Mammary microvascular endothelial cell (primary cell): Measurements from ENCODE around the gene SLC51A. TPM values are rescaled to one million over a fixed set of nuclear protein-coding genes. Genes with fewer than 3 reads are reported as not detected.

ENCODE experiments used
- total RNA-seq: library from RNA; depleted of rRNA; stranded (reverse); fragments of >200 nt; gene quantifications from 2 replicates; pipeline ENCODE4 v1.2.3, GENCODE V29; 2015

SLC51A gene
- total RNA-seq: not detected in 2 replicates

DNA sequence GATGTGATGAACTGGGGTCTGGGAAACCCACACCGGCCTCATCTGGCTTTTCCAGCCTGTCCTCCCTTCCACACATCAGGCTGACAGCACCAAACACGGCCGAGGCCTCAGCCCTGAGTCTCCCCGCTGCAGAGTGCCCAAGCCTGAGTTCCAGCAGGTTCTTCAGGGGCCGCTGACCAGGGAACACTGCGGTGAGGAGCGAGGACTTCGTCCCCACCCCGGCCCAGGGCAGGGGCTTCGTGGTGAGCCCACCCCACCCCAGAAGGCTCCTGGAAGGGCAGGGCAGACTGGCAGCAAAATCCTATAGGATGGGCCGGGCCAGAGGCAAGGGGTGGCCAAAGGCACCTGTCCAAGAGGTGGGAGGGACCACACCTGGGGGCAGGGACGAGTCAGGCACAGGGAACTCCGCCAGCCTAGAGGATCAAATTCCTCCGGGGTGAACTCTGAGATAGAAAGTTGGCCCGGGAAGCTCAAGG is at the start of gene SLC51A:
TSS of gene SLC51A (plus strand) at position 446 of the 476 bp plus-strand sequence. CDS start 179 bp downstream, outside the sequence.

DNA sequence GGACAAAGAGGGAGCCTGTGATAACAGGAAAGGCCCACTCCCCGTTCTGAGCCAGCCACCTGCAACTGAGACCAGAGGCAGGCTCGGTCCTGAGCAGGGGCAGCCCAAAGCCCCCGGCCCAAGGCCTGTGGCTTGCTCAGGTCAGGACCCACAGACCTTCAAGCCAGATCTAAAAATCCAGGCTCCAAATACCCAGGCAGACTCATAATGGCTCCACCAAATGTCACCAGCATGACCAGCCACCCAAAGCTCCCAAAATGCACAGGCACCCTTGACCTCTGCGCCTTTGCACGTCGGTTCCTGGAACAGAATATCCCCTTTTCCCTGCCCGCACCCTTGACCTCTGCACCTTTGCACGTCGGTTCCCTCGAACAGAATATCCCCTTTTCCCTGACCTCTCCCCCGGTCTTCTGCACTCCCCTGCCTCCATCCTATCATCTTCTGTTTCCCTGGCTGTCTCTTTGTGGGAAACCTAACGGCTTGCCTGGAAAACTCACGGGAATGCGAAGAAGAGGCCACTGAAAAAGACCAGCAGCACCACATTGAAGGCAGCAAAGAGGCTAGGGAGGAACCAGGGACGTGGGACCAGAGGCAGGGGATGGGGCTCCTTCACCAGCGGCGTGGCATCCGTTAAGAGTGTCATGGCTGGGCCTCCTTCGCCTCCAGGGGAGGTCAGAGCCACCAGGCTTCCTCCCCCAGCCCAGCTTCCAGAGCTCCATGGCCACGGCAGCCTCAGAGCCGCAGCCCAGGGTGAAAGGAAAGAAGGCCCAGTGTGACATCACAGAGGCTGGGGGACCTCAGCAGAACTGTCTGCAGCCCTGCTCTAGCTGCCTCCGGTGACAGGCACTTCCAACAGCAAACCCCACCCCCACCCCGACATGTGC is 5.4 kb upstream of the SLC51A start, which contains the start of gene ZDHHC19:
TSS of gene ZDHHC19 (minus strand) at position 728 of the 884 bp plus-strand sequence. CDS start at position 643, 85 bp downstream.

Other genes with a start within 250 kb of the SLC51A start
- 121 and 126 TPM in 2 replicates for gene TFRC, start 134.4 kb upstream of the SLC51A start, total RNA-seq
- gene ZDHHC19, start 5.1 kb upstream of the SLC51A start, total RNA-seq: not detected in 2 replicates
- 80.4 and 82.6 TPM in 2 replicates for gene PCYT1A, start 71.2 kb downstream of the SLC51A start, total RNA-seq
- gene DYNLT2B, start 101.7 kb downstream of the SLC51A start, total RNA-seq: 13.6 and 20.1 TPM in 2 replicates
- 0.34 and 0.87 TPM in 2 replicates for gene TM4SF19, start 121.9 kb downstream of the SLC51A start, total RNA-seq
- gene UBXN7, start 215.9 kb downstream of the SLC51A start, total RNA-seq: 5.9 and 7.0 TPM in 2 replicates